Activated naive CD4-positive, alpha-beta T cell treated with anti-CD3 and anti-CD28 coated beads, Interleukin-2, amount 50 U/mL, for 16 hours (primary cell): Measurements from ENCODE around the gene TJP3.

ENCODE experiments used
- DNase-seq: peaks from one replicate; pipeline ENCODE4 v3.0.0-alpha.2; 2020

TJP3 gene

GRCh38 chr19:3670796-3671679 lies 37.1 kb upstream of the TJP3 start:
- no peak for DNase-seq

GRCh38 chr19:3671680-3672574 lies 36.3 kb upstream of the TJP3 start:
- DNase-seq = peak; percentile 25

- DNase-seq = no peak
Measured at GRCh38 chr19:3672575-3672948, 35.6 kb upstream of the TJP3 start.

GRCh38 chr19:3672993-3673392 lies 35.2 kb upstream of the TJP3 start:
- no peak for DNase-seq

- DNase-seq = no peak
Measured at GRCh38 chr19:3673506-3674439, 34.4 kb upstream of the TJP3 start.

- no peak for DNase-seq
Measured at GRCh38 chr19:3674784-3675543, 33.2 kb upstream of the TJP3 start.

GRCh38 chr19:3678188-3678587 lies 30.0 kb upstream of the TJP3 start:
- no peak for DNase-seq

- DNase-seq = no peak
Measured at GRCh38 chr19:3679138-3679537, 29.0 kb upstream of the TJP3 start.

GRCh38 chr19:3679581-3679980 lies 28.6 kb upstream of the TJP3 start:
- DNase-seq = no peak

GRCh38 chr19:3680939-3681338 lies 27.2 kb upstream of the TJP3 start:
- no peak for DNase-seq

- no peak for DNase-seq
Measured at GRCh38 chr19:3682286-3682685, 25.9 kb upstream of the TJP3 start.

GRCh38 chr19:3682741-3683404 lies 25.3 kb upstream of the TJP3 start:
- DNase-seq = no peak

- DNase-seq = no peak
Measured at GRCh38 chr19:3683405-3684053, 24.7 kb upstream of the TJP3 start.

- DNase-seq = no peak
Measured at GRCh38 chr19:3684054-3684816, 23.9 kb upstream of the TJP3 start.

- no peak for DNase-seq
Measured at GRCh38 chr19:3684817-3685410, 23.3 kb upstream of the TJP3 start.

GRCh38 chr19:3687393-3687773 lies 20.8 kb upstream of the TJP3 start:
- DNase-seq = no peak

GRCh38 chr19:3687774-3688706 lies 20.1 kb upstream of the TJP3 start:
- DNase-seq = peak; percentile 49

GRCh38 chr19:3690551-3691371 lies 17.4 kb upstream of the TJP3 start:
- DNase-seq = no peak
